SW480 (cell line): Measurements from ENCODE around the gene MFAP3.

ENCODE experiments used
- DNase-seq: peaks from one replicate; pipeline ENCODE4 v3.0.0-alpha.2; 2016; ENCODE audit warnings: low spot score

The MFAP3 gene

GRCh38 chr5:154053468-154053867 lies 14.7 kb downstream of the MFAP3 start:
- DNase-seq: no peak

GRCh38 chr5:154055201-154055600 lies 16.4 kb downstream of the MFAP3 start:
- DNase-seq: no peak

- DNase-seq: peak; percentile 74
Measured at GRCh38 chr5:154058055-154059038, 19.6 kb downstream of the MFAP3 start.

- no peak for DNase-seq
Measured at GRCh38 chr5:154059039-154059430, 20.3 kb downstream of the MFAP3 start.

- DNase-seq: no peak
Measured at GRCh38 chr5:154059583-154059982, 20.8 kb downstream of the MFAP3 start.

GRCh38 chr5:154060606-154061005 lies 21.8 kb downstream of the MFAP3 start:
- no peak for DNase-seq

GRCh38 chr5:154063372-154063771 lies 24.6 kb downstream of the MFAP3 start:
- no peak for DNase-seq

- no peak for DNase-seq
Measured at GRCh38 chr5:154065971-154066370, 27.2 kb downstream of the MFAP3 start.

GRCh38 chr5:154069854-154070253 lies 31.1 kb downstream of the MFAP3 start:
- DNase-seq: peak; percentile 34

GRCh38 chr5:154071799-154072413 lies 33.1 kb downstream of the MFAP3 start:
- no peak for DNase-seq

GRCh38 chr5:154072414-154073171 lies 33.8 kb downstream of the MFAP3 start:
- DNase-seq: peak; percentile 68

- DNase-seq: no peak
Measured at GRCh38 chr5:154076240-154076922, 37.6 kb downstream of the MFAP3 start.

- DNase-seq: peak; percentile 9
Measured at GRCh38 chr5:154077696-154078095, 38.9 kb downstream of the MFAP3 start.

GRCh38 chr5:154078272-154078671 lies 39.5 kb downstream of the MFAP3 start:
- no peak for DNase-seq

GRCh38 chr5:154081246-154081645 lies 42.5 kb downstream of the MFAP3 start:
- no peak for DNase-seq

GRCh38 chr5:154084062-154084639 lies 45.4 kb downstream of the MFAP3 start:
- DNase-seq: no peak

GRCh38 chr5:154086146-154086545 lies 47.4 kb downstream of the MFAP3 start:
- no peak for DNase-seq

- no peak for DNase-seq
Measured at GRCh38 chr5:154086641-154087040, 47.9 kb downstream of the MFAP3 start.

GRCh38 chr5:154087260-154087659 lies 48.5 kb downstream of the MFAP3 start:
- no peak for DNase-seq

- DNase-seq: no peak
Measured at GRCh38 chr5:154088801-154089200, 50.0 kb downstream of the MFAP3 start.

- no peak for DNase-seq
Measured at GRCh38 chr5:154090656-154091055, 51.9 kb downstream of the MFAP3 start.
